SK-N-SH treated with all-trans-retinoic acid at 6 μM for 48 hours (cell line): Measurements from ENCODE around the gene PSTPIP2.

Experiments used
- ATAC-seq: fragments of 200-7000 bp; cut with Tn5 transposase; 3 replicates; pipeline ENCODE4 v1.9.1; 2020; ENCODE audit warnings: mild to moderate bottlenecking, moderate library complexity
- ARNTL ChIP-seq: fragments of 450-650 bp; formaldehyde crosslinking; IDR thresholded peaks from 2 replicates; pipeline ENCODE4 v1.5.0; 2020; ENCODE audit warnings: low read depth, mild to moderate bottlenecking, moderate library complexity, borderline replicate concordance
- BACH2 ChIP-seq: fragments of 250-450 bp; sonication (Bioruptor Pico); IDR thresholded peaks from 2 replicates; pipeline ENCODE4 v1.9.0; 2021; ENCODE audit warnings: mild to moderate bottlenecking, borderline replicate concordance
- CREB5 ChIP-seq: fragments of 250-450 bp; sonication (Bioruptor Pico); IDR thresholded peaks from 2 replicates; pipeline ENCODE4 v1.5.1; 2020; ENCODE audit warnings: low read depth, mild to moderate bottlenecking, moderate library complexity
- CSDC2 ChIP-seq: fragments of 250-450 bp; sonication (Bioruptor Pico); IDR thresholded peaks from 2 replicates; pipeline ENCODE4 v1.5.0; 2020; ENCODE audit warnings: mild to moderate bottlenecking, moderate library complexity
- CSRNP3 ChIP-seq: fragments of 250-450 bp; sonication (Bioruptor Pico); IDR thresholded peaks from 2 replicates; pipeline ENCODE4 v1.5.1; 2021; ENCODE audit warnings: mild to moderate bottlenecking, moderate library complexity
- ESRRG ChIP-seq: fragments of 250-450 bp; sonication (Bioruptor Pico); IDR thresholded peaks from 2 replicates; pipeline ENCODE4 v1.6.1; 2021; ENCODE audit warnings: mild to moderate bottlenecking
- GLIS3 ChIP-seq: fragments of 250-450 bp; sonication (Bioruptor Pico); IDR thresholded peaks from 2 replicates; pipeline ENCODE4 v1.5.0; 2020; ENCODE audit warnings: mild to moderate bottlenecking, moderate library complexity
- ISL1 ChIP-seq: fragments of 250-450 bp; sonication (Bioruptor Pico); IDR thresholded peaks from 2 replicates; pipeline ENCODE4 v2.1.2; 2022; ENCODE audit warnings: mild to moderate bottlenecking, moderate library complexity
- OSR1 ChIP-seq: fragments of 250-450 bp; sonication (Bioruptor Pico); IDR thresholded peaks from 2 replicates; pipeline ENCODE4 v1.8.0; 2022; ENCODE audit warnings: moderate library complexity, mild to moderate bottlenecking, inconsistent platforms
- PPARA ChIP-seq: fragments of 250-450 bp; sonication (Bioruptor Pico); IDR thresholded peaks from 2 replicates; pipeline ENCODE4 v1.5.0; 2020; ENCODE audit warnings: mild to moderate bottlenecking, borderline replicate concordance
- RARB ChIP-seq: fragments of 250-450 bp; sonication (Bioruptor Pico); IDR thresholded peaks from 2 replicates; pipeline ENCODE4 v1.8.0; 2021; ENCODE audit warnings: mild to moderate bottlenecking, moderate library complexity
- SNAI2 ChIP-seq: fragments of 250-450 bp; sonication (Bioruptor Pico); IDR thresholded peaks from 2 replicates; pipeline ENCODE4 v1.5.0; 2020; ENCODE audit warnings: mild to moderate bottlenecking, moderate library complexity
- TCF4 ChIP-seq: fragments of 250-450 bp; sonication (Bioruptor Pico); IDR thresholded peaks from 2 replicates; pipeline ENCODE4 v1.8.0; 2021; ENCODE audit warnings: mild to moderate bottlenecking, moderate library complexity, borderline replicate concordance
- TOX ChIP-seq: fragments of 250-450 bp; sonication (Bioruptor Pico); IDR thresholded peaks from 2 replicates; pipeline ENCODE4 v1.8.0; 2021; ENCODE audit warnings: mild to moderate bottlenecking, moderate library complexity, borderline replicate concordance
- TSHZ2 ChIP-seq: fragments of 250-450 bp; sonication (Bioruptor Pico); IDR thresholded peaks from 2 replicates; pipeline ENCODE4 v1.5.0; 2020; ENCODE audit warnings: mild to moderate bottlenecking, moderate library complexity
- ZC3H10 ChIP-seq: fragments of 250-450 bp; sonication (Bioruptor Pico); IDR thresholded peaks from 2 replicates; pipeline ENCODE4 v1.5.1; 2021; ENCODE audit warnings: mild to moderate bottlenecking, moderate library complexity
- ZFP3 ChIP-seq: fragments of 250-450 bp; sonication (Bioruptor Pico); IDR thresholded peaks from 2 replicates; pipeline ENCODE4 v1.5.0; 2020; ENCODE audit warnings: mild to moderate bottlenecking, moderate library complexity
- ZFP30 ChIP-seq: fragments of 450-650 bp; formaldehyde crosslinking; IDR thresholded peaks from 2 replicates; pipeline ENCODE4 v1.5.0; 2022; ENCODE audit warnings: mild to moderate bottlenecking, moderate library complexity
- ZNF70 ChIP-seq: fragments of 450-650 bp; formaldehyde crosslinking; IDR thresholded peaks from 2 replicates; pipeline ENCODE4 v1.5.0; 2020; ENCODE audit warnings: mild to moderate bottlenecking, moderate library complexity
- ZNF8 ChIP-seq: fragments of 450-650 bp; formaldehyde crosslinking; IDR thresholded peaks from 2 replicates; pipeline ENCODE4 v1.5.0; 2020; ENCODE audit warnings: mild to moderate bottlenecking, moderate library complexity
- TF ChIP-seq, protein P1 (sequence below): fragments of 250-450 bp; sonication (Bioruptor Pico); IDR thresholded peaks from 2 replicates; pipeline ENCODE4 v1.8.0; 2021; ENCODE audit warnings: low read depth, mild to moderate bottlenecking, moderate library complexity, borderline replicate concordance
- TF ChIP-seq, protein P2 (sequence below): fragments of 250-450 bp; sonication (Bioruptor Pico); IDR thresholded peaks from 2 replicates; pipeline ENCODE4 v1.8.0; 2020; ENCODE audit warnings: mild to moderate bottlenecking, moderate library complexity, borderline replicate concordance

PSTPIP2 gene

GRCh38 chr18:46070232-46070631 is 1.8 kb downstream of the PSTPIP2 start:
- TF ChIP-seq ISL1 (CRISPR knock-in tag) (no peak), ARNTL (CRISPR knock-in tag) (no peak), ZNF70 (CRISPR knock-in tag) (no peak), BACH2 (no peak), OSR1 (CRISPR knock-in tag) (no peak)
- TF ChIP-seq, all 23 proteins: peak for 0
- ATAC-seq: no peak

DNA sequence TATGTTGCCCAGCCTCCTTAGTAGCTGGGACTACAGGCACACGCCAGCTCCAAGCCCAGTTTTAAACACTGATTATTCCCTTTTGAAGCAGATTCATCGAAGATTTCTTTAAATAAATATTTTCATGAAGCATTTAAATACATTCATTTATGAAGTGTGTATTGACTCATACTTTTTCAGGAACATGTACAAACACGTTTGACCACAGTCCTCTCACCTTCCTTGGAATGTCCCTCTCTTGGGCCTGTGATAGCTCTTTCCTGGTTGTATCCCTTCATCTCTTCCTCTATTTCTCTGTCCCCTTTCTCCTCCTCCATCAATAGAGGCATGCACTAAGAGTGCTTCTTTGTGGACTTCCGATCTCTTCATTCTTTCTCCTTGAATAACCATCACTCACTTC is 2.5 kb downstream of the PSTPIP2 start:
- no peak for TF ChIP-seq TCF4 (CRISPR knock-in tag)
- no peak for TF ChIP-seq CSRNP3 (CRISPR knock-in tag)
- TF ChIP-seq BACH2: no peak
- no peak for TF ChIP-seq TOX (CRISPR knock-in tag)
- no peak for TF ChIP-seq ISL1 (CRISPR knock-in tag)
- TF ChIP-seq ZFP3 (CRISPR knock-in tag): no peak
- no peak for TF ChIP-seq CSDC2 (CRISPR knock-in tag)
- no peak for TF ChIP-seq CREB5 (CRISPR knock-in tag)
- TF ChIP-seq ESRRG (CRISPR knock-in tag): no peak
- no peak for TF ChIP-seq ZNF70 (CRISPR knock-in tag)
- ATAC-seq: no peak

DNA sequence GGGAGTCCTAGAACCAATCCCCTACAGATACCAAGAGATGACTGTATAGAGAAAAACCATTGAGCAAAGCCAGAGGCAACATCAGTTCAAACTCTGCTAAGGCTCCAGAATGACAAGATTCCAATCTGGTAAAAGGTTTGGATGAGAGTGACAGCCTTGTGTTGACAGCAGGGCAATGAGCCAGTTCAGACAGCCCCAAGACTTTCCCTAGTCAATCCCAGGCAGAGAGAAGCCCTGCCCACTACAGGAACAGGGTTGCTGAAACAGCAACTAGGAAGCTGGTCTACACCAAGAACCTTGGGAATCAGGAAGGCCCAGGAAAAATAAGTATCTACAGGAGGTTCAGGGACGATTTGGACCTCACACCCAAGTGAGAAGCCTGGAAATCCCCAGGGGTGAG is 3.3 kb downstream of the PSTPIP2 start:
- ATAC-seq: no peak
- TF ChIP-seq TOX (CRISPR knock-in tag) (no peak), PPARA (CRISPR knock-in tag) (no peak), TCF4 (CRISPR knock-in tag) (no peak), CSRNP3 (CRISPR knock-in tag) (no peak), ZC3H10 (CRISPR knock-in tag) (no peak), RARB (CRISPR knock-in tag) (no peak), ESRRG (CRISPR knock-in tag) (no peak), TSHZ2 (CRISPR knock-in tag) (no peak), ZNF8 (CRISPR knock-in tag) (no peak), ZFP3 (CRISPR knock-in tag) (no peak), GLIS3 (CRISPR knock-in tag) (no peak), OSR1 (CRISPR knock-in tag) (no peak), ISL1 (CRISPR knock-in tag) (no peak), CSDC2 (CRISPR knock-in tag) (no peak), ZNF70 (CRISPR knock-in tag) (no peak), ZFP30 (CRISPR knock-in tag) (no peak), BACH2 (no peak), SNAI2 (no peak)
- TF ChIP-seq, protein P1, sequence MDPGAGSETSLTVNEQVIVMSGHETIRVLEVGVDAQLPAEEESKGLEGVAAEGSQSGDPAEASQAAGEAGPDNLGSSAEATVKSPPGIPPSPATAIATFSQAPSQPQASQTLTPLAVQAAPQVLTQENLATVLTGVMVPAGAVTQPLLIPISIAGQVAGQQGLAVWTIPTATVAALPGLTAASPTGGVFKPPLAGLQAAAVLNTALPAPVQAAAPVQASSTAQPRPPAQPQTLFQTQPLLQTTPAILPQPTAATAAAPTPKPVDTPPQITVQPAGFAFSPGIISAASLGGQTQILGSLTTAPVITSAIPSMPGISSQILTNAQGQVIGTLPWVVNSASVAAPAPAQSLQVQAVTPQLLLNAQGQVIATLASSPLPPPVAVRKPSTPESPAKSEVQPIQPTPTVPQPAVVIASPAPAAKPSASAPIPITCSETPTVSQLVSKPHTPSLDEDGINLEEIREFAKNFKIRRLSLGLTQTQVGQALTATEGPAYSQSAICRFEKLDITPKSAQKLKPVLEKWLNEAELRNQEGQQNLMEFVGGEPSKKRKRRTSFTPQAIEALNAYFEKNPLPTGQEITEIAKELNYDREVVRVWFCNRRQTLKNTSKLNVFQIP: no peak
- TF ChIP-seq, protein P2, sequence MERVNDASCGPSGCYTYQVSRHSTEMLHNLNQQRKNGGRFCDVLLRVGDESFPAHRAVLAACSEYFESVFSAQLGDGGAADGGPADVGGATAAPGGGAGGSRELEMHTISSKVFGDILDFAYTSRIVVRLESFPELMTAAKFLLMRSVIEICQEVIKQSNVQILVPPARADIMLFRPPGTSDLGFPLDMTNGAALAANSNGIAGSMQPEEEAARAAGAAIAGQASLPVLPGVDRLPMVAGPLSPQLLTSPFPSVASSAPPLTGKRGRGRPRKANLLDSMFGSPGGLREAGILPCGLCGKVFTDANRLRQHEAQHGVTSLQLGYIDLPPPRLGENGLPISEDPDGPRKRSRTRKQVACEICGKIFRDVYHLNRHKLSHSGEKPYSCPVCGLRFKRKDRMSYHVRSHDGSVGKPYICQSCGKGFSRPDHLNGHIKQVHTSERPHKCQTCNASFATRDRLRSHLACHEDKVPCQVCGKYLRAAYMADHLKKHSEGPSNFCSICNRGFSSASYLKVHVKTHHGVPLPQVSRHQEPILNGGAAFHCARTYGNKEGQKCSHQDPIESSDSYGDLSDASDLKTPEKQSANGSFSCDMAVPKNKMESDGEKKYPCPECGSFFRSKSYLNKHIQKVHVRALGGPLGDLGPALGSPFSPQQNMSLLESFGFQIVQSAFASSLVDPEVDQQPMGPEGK (CRISPR knock-in tag): no peak
